Muscle of back (tissue), 11 donors: ENCODE results near the gene FBXO27. TPM values are rescaled to one million over a fixed set of nuclear protein-coding genes. Genes with fewer than 3 reads are reported as not detected.
"Not testable (repeated sequence)": the region's sequence is repeated elsewhere in the genome, so short reads cannot be mapped to it uniquely, and the experiment has no call there.

Experiments used
- DNase-seq, 3 donors: peaks; one replicate each; pipeline versions ENCODE4 v3.0.0 to v3.0.0-alpha.2; 2013
- polyA plus RNA-seq, 10 donors: library from polyadenylated mRNA; unstranded; fragments of 120-200 nt; gene quantifications; one replicate each; pipeline ENCODE4 v1.2.1, GENCODE V29; 2013; ENCODE audit not compliant: insufficient read length in 10 of 10

FBXO27 gene
- polyA plus RNA-seq, 10 donors: 1.3 to 4.7 (median 2.3) TPM

- DNase-seq: peak; percentile 30 to 59 (median 38)
Measured at GRCh38 chr19:38989066-38989605, 43.2 kb downstream of the FBXO27 start.

GRCh38 chr19:38988627-38989026 lies 43.7 kb downstream of the FBXO27 start:
- not testable (repeated sequence) for DNase-seq

GRCh38 chr19:38987745-38988144 lies 44.6 kb downstream of the FBXO27 start:
- not testable (repeated sequence) for DNase-seq

- DNase-seq: no peak
Measured at GRCh38 chr19:38985262-38985661, 47.1 kb downstream of the FBXO27 start.

- DNase-seq: no peak
Measured at GRCh38 chr19:38980583-38981374, 51.6 kb downstream of the FBXO27 start.

- DNase-seq: no peak
Measured at GRCh38 chr19:38979812-38980211, 52.5 kb downstream of the FBXO27 start.

GRCh38 chr19:38978326-38978689 lies 54.0 kb downstream of the FBXO27 start:
- DNase-seq: no peak

GRCh38 chr19:38977445-38978325 lies 54.7 kb downstream of the FBXO27 start:
- DNase-seq: peak in 1 of 3 donors; percentile 16

- peak in 2 of 3 donors; percentile 61 to 89 for DNase-seq
Measured at GRCh38 chr19:38975861-38976271, 56.5 kb downstream of the FBXO27 start.

GRCh38 chr19:38975214-38975860 lies 57.0 kb downstream of the FBXO27 start, which contains the start of gene FBXO17:
Gene FBXO17 (minus strand): TSS chr19:38975742. CDS start chr19:38950319, 25,423 bp downstream.
- peak; percentile 69 to 92 (median 81) for DNase-seq

GRCh38 chr19:38974624-38975213 lies 57.6 kb downstream of the FBXO27 start:
- DNase-seq: peak; percentile 43 to 80 (median 52)

Other genes with a start within 250 kb of the FBXO27 start
- 10 to 100 TPM in 2 of 10 donors, 1 to 10 TPM in 2, under 1 TPM in 4, not detected in 2; 0.46 to 90.7 (median 1.1) TPM for gene LGALS7B, start 243.3 kb downstream of the FBXO27 start, polyA plus RNA-seq
- 1 to 10 TPM in 4 of 10 donors, under 1 TPM in 6; 0.45 to 2.7 (median 0.90) TPM for gene LGALS4, start 219.6 kb downstream of the FBXO27 start, polyA plus RNA-seq
- gene ECH1, start 200.8 kb downstream of the FBXO27 start, polyA plus RNA-seq: 100 to 1,000 TPM in 8 of 10 donors, 10 to 100 TPM in 2; 90.8 to 164 (median 109) TPM
- gene HNRNPL, start 182.6 kb downstream of the FBXO27 start, polyA plus RNA-seq: 100 to 1,000 TPM; 240 to 346 (median 278) TPM
- 10 to 100 TPM in 5 of 10 donors, 1 to 10 TPM in 5; 7.3 to 12.5 (median 9.9) TPM for gene RINL, start 154.3 kb downstream of the FBXO27 start, polyA plus RNA-seq
- gene SIRT2, start 132.9 kb downstream of the FBXO27 start, polyA plus RNA-seq: 100 to 1,000 TPM in 5 of 10 donors, 10 to 100 TPM in 5; 80.9 to 129 (median 97.4) TPM
- 10 to 100 TPM in 1 of 10 donors, 1 to 10 TPM in 9; 6.9 to 10.0 (median 8.5) TPM for gene NFKBIB, start 132.6 kb downstream of the FBXO27 start, polyA plus RNA-seq
- gene CCER2, start 120.4 kb downstream of the FBXO27 start, polyA plus RNA-seq: 10 to 100 TPM in 1 of 10 donors, 1 to 10 TPM in 9; 3.6 to 10.0 (median 6.2) TPM
- 10 to 100 TPM; 19.6 to 35.4 (median 23.6) TPM for gene SARS2, start 101.8 kb downstream of the FBXO27 start, polyA plus RNA-seq
- gene MRPS12, start 101.6 kb downstream of the FBXO27 start, polyA plus RNA-seq: 10 to 100 TPM; 11.3 to 23.2 (median 17.0) TPM
- 10 to 100 TPM; 20.9 to 32.8 (median 24.7) TPM for gene FBXO17, start 56.8 kb downstream of the FBXO27 start, polyA plus RNA-seq
- under 1 TPM in 8 of 10 donors, not detected in 2; 0.08 to 0.23 (median 0.13) TPM for gene ACP7, start 51.8 kb upstream of the FBXO27 start, polyA plus RNA-seq
- 10 to 100 TPM; 13.0 to 22.3 (median 16.8) TPM for gene PAK4, start 93.2 kb upstream of the FBXO27 start, polyA plus RNA-seq
- 1 to 10 TPM in 1 of 10 donors, under 1 TPM in 4, not detected in 5; 0.08 to 2.1 (median 0.13) TPM for gene NCCRP1, start 164.4 kb upstream of the FBXO27 start, polyA plus RNA-seq
- gene SYCN, start 171.7 kb upstream of the FBXO27 start, polyA plus RNA-seq: not detected
- gene IFNL3, start 212.5 kb upstream of the FBXO27 start, polyA plus RNA-seq: not detected
- gene IFNL4, start 216.3 kb upstream of the FBXO27 start, polyA plus RNA-seq: under 1 TPM in 4 of 10 donors, not detected in 6; 0.10 to 0.23 (median 0.17) TPM
- not detected for gene IFNL2, start 235.8 kb upstream of the FBXO27 start, polyA plus RNA-seq